Prostate gland (tissue), 2 donors: Measurements from ENCODE around the gene PCDHGC3.

Experiments
- CTCF ChIP-seq, 4 experiments: fragments of 200-600 bp in 2 of 4; fragments of 450-650 bp in 2 of 4; sonication (generic) in 2 of 4; IDR thresholded peaks; 1 replicate in 3 of 4; 2 replicates in 1 of 4; pipeline ENCODE4 v1.5.1; 2016 to 2019; ENCODE audit warnings: antibody characterized with exemption in 4 of 4, mild to moderate bottlenecking in 2 of 4, moderate library complexity in 2 of 4
- POLR2A ChIP-seq: fragments of 450-650 bp; IDR thresholded peaks from one replicate; pipeline ENCODE4 v1.6.1; 2016; ENCODE audit warnings: antibody characterized with exemption, mild to moderate bottlenecking

GRCh38 chr5:141510160-141510559 is 34.4 kb downstream of the PCDHGC3 start:
- TF ChIP-seq CTCF (IDR thresholded peaks at IDR 0.05) (no peak), POLR2A (no peak)
